Nephron (organoid): Measurements from ENCODE around the gene NCKIPSD.

ENCODE experiments used
- H3K27ac Mint-ChIP-seq, 3 experiments: 2 replicates each; pipeline ENCODE4 v1.8.0; 2020; ENCODE audit warnings: mixed read lengths in 3 of 3, mild to moderate bottlenecking in 2 of 3, moderate library complexity in 1 of 3
- H3K27me3 Mint-ChIP-seq: 2 replicates; pipeline ENCODE4 v1.8.0; 2021; ENCODE audit warnings: low read depth, mild to moderate bottlenecking, moderate library complexity, mixed read lengths
- H3K36me3 Mint-ChIP-seq: 2 replicates; pipeline ENCODE4 v1.8.0; 2020; ENCODE audit warnings: low read depth, mixed read lengths
- H3K4me1 Mint-ChIP-seq: 2 replicates; pipeline ENCODE4 v1.8.0; 2020; ENCODE audit warnings: mixed read lengths
- H3K4me3 Mint-ChIP-seq, 3 experiments: 2 replicates each; pipeline ENCODE4 v1.8.0; 2020; ENCODE audit warnings: mild to moderate bottlenecking in 3 of 3, mixed read lengths in 3 of 3, moderate library complexity in 2 of 3
- H3K9me3 Mint-ChIP-seq: 2 replicates; pipeline ENCODE4 v1.8.0; 2020; ENCODE audit warnings: mixed read lengths
- CTCF ChIP-seq, 3 experiments: fragments of 200-600 bp; sonication (generic); IDR thresholded peaks; one replicate each; pipeline ENCODE4 v1.5.0; 2021; ENCODE audit warnings: antibody characterized with exemption in 3 of 3; ENCODE audit not compliant: unreplicated experiment in 3 of 3

The NCKIPSD gene

GRCh38 chr3:48634661-48635221 lies 51.0 kb downstream of the NCKIPSD start:
- Mint-ChIP-seq H3K36me3 (peaks cover 3% of the 10 kb centered on the region), H3K27me3 (no peaks in the 10 kb centered on the region), H3K9me3 (no peaks in the 10 kb centered on the region), H3K27ac (peak overlapping the region in 1 of 3 experiments; percentile 30), H3K4me3 (peak overlapping the region; percentile 88 to 89 (median 88)), H3K4me1 (peaks cover 16% of the 10 kb centered on the region)
- TF ChIP-seq CTCF (IDR thresholded peaks at IDR 0.05; ENCODE audit: unreplicated experiment in 3 of 3): no peak

DNA sequence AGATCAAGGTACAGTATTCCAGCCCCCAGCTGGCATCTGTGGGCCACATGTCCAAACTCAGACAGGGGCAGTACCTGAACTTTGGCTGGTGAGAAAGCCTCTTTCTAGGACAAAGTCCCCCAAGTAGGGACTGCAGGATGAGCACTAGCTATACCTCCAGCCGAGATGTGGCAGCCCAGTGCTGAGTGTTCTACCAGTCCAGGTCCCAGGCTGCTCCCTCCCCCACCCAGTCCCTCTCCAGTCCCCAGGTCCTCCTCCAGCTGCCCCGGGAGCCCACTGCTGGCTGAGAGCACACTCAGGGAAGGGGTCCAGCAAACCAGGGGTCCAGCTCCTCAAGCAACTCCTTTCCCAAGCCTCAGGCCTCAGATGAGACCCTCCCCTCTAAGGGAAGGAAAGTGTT lies 52.0 kb downstream of the NCKIPSD start:
- no peak for TF ChIP-seq CTCF (IDR thresholded peaks at IDR 0.05; ENCODE audit: unreplicated experiment in 3 of 3)
- H3K4me3 Mint-ChIP-seq: peak overlapping the region; percentile 61 to 88 (median 88)
- H3K9me3 Mint-ChIP-seq: no peaks in the 10 kb centered on the region
- H3K27ac Mint-ChIP-seq: no peak overlapping the region
- H3K27me3 Mint-ChIP-seq: no peaks in the 10 kb centered on the region
- H3K36me3 Mint-ChIP-seq: peaks cover 12% of the 10 kb centered on the region
- H3K4me1 Mint-ChIP-seq: peaks cover 16% of the 10 kb centered on the region

- peaks cover 12% of the 10 kb centered on the region for H3K36me3 Mint-ChIP-seq
- no peaks in the 10 kb centered on the region for H3K9me3 Mint-ChIP-seq
- no peaks in the 10 kb centered on the region for H3K27me3 Mint-ChIP-seq
- peak overlapping the region; percentile 63 to 88 (median 72) for H3K4me3 Mint-ChIP-seq
- no peak for TF ChIP-seq CTCF (IDR thresholded peaks at IDR 0.05; ENCODE audit: unreplicated experiment in 3 of 3)
- H3K27ac Mint-ChIP-seq: no peak overlapping the region
- H3K4me1 Mint-ChIP-seq: peaks cover 16% of the 10 kb centered on the region
Measured at GRCh38 chr3:48633256-48633655, 52.5 kb downstream of the NCKIPSD start.

DNA sequence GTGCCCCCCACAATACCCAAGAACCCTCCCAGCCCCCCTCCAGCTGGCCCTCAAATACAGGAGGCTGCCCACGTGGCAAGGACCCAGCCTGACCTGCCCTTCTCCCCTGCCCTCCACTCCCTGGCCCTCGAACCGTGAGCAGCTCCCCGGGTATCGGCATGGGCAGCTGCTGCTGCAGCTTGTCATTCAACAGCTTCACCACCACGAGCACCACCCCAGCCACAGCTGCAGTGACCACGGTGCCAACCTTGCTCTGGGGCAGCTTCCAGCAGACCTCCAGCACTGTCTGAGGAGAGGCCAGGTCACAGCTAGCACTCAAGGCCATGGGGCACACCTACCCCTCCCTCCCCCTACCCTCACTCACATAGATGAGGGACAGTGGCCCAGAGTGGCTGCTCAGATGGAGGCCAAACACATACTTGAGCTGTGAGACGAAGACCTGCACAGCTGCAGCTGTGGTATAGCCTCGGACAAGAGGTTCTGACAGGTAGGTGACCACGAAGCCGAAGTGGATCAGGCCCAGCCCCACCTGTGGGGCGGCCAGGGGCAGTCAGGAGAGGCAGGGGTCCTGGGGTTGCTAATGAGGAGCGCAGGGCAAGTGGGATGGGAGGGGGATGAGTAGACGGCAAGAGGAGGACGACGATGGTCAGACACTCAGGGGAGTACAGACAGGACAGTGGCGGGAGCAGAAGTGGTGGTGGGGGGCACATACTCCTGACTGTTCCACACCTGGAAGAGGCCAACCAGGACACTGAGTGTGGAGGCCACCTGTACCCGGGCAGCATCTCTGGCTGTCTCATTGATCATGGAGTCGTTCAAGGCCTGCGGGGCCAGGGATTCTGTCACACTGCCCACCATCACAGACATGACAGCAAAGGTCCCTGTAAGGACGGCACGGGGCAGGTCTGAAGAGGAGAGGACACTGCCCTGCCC lies 53.9 kb downstream of the NCKIPSD start:
- no peaks in the 10 kb centered on the region for H3K27me3 Mint-ChIP-seq
- no peak overlapping the region for H3K27ac Mint-ChIP-seq
- H3K4me3 Mint-ChIP-seq: peak overlapping the region in 1 of 3 experiments; percentile 47
- H3K36me3 Mint-ChIP-seq: peaks cover 21% of the 10 kb centered on the region
- no peak for TF ChIP-seq CTCF (IDR thresholded peaks at IDR 0.05; ENCODE audit: unreplicated experiment in 3 of 3)
- peaks cover 10% of the 10 kb centered on the region for H3K4me1 Mint-ChIP-seq
- H3K9me3 Mint-ChIP-seq: no peaks in the 10 kb centered on the region

- Mint-ChIP-seq H3K4me3 (no peak overlapping the region), H3K4me1 (peaks cover under 1% of the 10 kb centered on the region), H3K36me3 (peaks cover 23% of the 10 kb centered on the region), H3K27ac (no peak overlapping the region), H3K9me3 (no peaks in the 10 kb centered on the region), H3K27me3 (no peaks in the 10 kb centered on the region)
- no peak for TF ChIP-seq CTCF (IDR thresholded peaks at IDR 0.05; ENCODE audit: unreplicated experiment in 3 of 3)
Measured at GRCh38 chr3:48630833-48631232, 54.9 kb downstream of the NCKIPSD start.
